HG03520 (cell line): ENCODE measurements around the gene POLA1.
"Not testable (repeated sequence)": the region's sequence is repeated elsewhere in the genome, so short reads cannot be mapped to it uniquely, and the experiment has no call there.

ENCODE experiments used
- ATAC-seq: cut with Tn5 transposase; IDR thresholded peaks from one replicate; pipeline ENCODE4 v1.9.1; 2021; ENCODE audit warnings: mild to moderate bottlenecking, moderate library complexity; ENCODE audit not compliant: unreplicated experiment

The POLA1 gene

DNA sequence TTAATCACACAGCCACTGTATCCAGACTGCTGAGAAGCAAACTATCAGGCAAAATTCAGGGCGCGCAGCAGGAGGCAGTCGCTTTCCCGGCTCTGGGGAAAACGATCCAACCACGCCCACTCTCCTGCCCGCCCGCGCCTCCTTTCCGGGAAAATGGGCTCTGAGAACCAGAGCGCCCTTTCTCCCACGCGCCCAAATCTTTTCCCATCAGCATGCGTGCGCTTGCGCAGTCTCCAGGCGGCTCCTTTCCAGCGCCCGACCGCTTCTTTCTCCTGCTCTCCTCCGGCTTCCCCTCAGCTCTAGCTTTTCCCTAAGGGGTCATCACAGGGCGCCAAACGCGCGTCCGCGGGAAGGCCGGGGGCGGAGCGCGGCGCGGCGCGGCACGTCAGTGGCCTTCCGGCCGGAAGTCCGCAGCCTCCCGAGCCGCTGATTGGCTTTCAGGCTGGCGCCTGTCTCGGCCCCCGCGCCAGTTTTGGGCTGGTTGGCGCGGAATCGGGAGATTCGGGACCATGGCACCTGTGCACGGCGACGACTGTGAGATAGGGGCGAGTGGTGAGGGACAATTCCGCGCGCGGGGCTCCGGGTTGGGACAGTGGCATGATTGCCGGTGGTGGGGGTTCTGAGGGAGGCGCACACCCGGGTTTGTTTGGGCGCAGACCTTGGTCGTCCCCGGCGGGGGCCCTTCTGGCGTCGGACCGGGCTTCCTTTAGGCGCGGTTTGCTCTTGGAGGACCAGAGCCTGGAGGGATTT, at the start of gene POLA1:
Gene POLA1 (plus strand): TSS at position 466 of the 750 bp plus-strand sequence. CDS start 44 bp downstream, at position 510.
- ATAC-seq = peak; percentile 86

DNA sequence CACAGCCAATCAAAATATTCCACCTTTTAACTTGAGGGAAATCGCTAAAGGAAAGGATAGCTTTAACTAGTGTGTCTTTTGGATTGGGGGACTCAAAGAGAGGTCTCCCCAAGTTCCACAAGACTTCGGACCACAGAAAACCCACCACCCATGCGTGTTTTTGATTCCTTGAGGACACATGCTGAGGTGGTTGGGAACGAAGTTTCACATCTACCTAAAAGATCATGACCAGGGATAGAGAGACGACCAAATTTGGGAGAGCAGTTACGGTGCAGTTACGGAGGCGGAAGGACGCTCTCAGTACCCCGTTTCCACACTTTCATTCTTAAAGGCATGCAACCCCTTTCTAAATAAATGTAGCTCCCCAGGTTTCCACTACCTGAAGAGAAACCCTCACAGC, 47.7 kb upstream of the POLA1 start:
- ATAC-seq = no peak

GRCh38 chrX:24646745-24647182, 47.0 kb upstream of the POLA1 start:
- ATAC-seq = no peak

DNA sequence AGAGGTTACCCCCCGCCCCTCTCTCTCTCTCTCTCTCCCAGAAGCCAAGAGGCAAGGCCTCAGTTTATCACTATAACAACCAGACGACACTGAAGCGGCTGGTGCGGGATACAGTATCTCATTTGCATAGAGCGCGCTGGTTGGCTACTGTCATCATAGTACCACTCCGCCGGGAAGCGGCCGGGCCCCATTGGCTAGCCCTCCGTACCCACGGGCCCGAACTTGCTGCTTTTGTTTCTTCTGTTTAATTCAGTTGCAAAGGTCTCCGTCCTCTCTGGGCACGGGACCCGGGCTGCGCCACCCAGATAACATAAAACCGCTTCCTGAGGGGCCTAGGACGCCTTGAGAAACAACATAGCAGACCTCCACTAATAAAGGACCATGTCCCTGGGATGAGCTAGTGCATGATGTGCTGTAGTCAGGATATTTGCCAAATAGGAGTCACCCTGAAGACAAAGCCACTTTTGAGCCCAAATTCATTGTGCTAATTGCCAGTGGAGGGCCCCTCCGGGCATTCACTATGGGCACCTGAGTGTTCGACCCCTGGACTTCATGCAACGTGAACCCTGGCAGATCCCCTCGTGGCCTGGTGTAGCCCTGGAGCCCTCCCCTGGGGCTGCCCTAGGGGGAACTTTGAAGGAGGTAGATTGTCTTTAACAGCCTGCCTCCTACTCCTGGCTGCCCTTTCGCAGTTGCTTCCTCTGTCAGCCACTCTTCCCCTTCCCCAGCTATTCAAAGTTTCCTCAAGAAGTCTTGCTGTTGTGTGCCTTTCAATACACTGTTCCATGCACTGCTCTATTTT, 46.3 kb upstream of the POLA1 start, which contains the start of gene PCYT1B:
Gene PCYT1B (minus strand): TSS at position 91 of the 802 bp plus-strand sequence. CDS start 242 bp downstream, outside the sequence.
- ATAC-seq = peak; percentile 88

GRCh38 chrX:24648495-24648894, 45.2 kb upstream of the POLA1 start:
- ATAC-seq = no peak

- ATAC-seq = no peak
These were observed 41.9 kb upstream of the POLA1 start for GRCh38 chrX:24651783-24652182.

DNA sequence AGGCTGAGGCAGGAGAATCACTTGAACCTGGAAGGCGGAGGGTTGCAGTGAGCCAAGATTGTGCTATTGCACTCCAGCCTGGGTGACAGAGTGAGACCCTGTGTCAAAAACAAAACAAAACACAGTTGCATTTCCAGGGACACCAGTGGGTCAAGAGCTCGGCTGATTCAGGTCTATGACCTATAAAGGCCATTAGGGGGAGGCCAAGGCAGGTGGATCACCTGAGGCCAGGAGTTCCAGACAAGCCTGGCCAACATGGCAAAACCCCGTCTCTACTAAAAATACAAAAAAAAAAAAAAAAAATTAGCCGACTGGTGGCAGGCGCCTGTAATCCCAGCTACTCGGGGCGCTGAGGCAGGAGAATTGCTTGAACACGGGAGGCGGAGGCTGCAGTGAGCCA, 38.0 kb upstream of the POLA1 start:
- not testable (repeated sequence) for ATAC-seq

GRCh38 chrX:24657671-24658386, 35.9 kb upstream of the POLA1 start:
- ATAC-seq = no peak

GRCh38 chrX:24658421-24658820, 35.3 kb upstream of the POLA1 start:
- ATAC-seq = no peak

DNA sequence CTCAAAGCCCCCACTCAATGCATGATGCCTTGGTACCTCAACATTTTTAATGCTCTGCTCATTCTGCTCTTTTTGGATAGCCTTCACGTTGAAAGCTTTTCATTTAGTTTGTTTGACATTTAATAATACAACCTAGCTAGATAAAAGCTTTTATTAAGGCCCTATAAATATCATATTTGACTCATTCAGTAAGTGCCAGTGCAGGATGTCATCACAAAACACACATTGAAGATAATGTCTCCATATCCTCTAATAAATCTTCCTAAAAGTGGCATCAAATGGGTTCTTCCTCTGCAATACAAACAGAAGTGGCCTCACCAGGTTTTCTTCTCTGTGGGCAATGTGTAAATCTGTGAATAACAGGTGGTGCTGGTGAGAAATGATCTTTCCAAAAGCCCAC, 34.6 kb upstream of the POLA1 start:
- no peak for ATAC-seq

DNA sequence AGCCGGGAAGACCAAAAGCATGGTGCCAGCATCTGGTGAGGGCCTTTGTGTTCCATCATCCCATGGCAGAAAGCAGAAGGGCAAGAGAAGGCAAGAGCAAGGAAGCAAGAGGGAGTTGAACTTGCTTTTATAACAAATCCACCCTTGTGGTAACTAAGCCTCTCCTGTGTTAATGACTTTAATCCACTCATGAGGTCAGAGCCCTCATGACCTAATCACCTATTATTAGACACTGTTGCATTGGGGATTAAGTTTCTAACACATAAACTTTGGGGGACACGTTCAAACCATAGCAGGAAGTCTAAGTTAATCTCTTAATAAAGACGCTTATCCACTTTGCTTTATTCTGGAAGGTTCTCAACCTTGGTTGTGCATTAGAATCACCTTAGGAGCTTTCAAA, 34.1 kb upstream of the POLA1 start:
- no peak for ATAC-seq

GRCh38 chrX:24661292-24661691, 32.4 kb upstream of the POLA1 start:
- ATAC-seq = no peak

GRCh38 chrX:24662352-24662751, 31.4 kb upstream of the POLA1 start:
- no peak for ATAC-seq

DNA sequence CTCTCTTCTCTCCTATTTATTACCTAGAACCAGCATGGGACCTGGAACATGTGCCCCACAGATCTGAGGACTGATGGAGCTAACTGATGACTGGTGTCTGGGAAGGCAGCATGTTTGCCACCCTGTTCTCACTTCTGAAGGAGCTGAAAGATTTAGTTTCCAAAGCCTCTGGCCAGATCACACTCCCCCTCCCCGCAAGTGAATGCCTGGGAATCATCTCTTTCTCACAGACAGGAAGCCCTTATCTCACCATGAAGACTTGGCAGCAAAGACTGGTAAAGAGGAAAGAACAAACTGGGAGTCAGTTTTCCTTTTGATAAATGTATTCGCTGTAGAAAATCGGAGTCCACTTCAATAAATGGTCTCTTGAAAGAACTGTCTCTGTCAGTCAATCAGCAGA, 25.6 kb upstream of the POLA1 start:
- no peak for ATAC-seq

DNA sequence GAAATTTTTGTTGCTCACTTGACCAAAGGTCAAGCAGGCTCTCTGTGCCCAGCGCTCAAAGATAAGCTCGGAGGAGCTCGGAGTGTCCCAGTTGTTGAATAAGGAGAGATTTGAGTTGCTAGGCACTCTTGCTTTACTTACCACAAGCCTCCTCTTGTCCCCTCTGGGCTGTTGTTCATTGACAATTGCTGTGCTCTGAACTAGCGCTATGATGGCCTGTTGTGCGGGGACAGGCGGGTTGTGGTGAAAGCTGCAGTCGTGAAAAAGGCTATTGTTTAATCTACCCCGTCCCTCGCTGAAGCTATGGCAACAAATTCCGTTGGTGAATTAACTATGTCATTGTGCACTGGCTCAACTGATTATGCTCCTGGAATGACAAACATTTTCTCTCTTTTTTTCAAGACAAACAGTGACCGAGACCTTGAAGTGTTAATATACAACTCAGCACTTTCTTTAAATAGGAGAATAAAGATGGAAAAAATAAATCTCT, 21.0 kb upstream of the POLA1 start:
- ATAC-seq = no peak

GRCh38 chrX:24673424-24673823, 20.3 kb upstream of the POLA1 start:
- no peak for ATAC-seq

GRCh38 chrX:24676403-24677024, 17.2 kb upstream of the POLA1 start:
- ATAC-seq = no peak

GRCh38 chrX:24682739-24683432, 10.8 kb upstream of the POLA1 start:
- ATAC-seq = no peak

- ATAC-seq = no peak
These were observed 9.7 kb upstream of the POLA1 start for GRCh38 chrX:24684048-24684447.

- ATAC-seq = no peak
These were observed 1.4 kb upstream of the POLA1 start for GRCh38 chrX:24692305-24692704.
